ENCODE measurements around the gene SNX7. TPM values are rescaled to one million over a fixed set of nuclear protein-coding genes. Genes with fewer than 3 reads are reported as not detected.

Gene SNX7
- polyA plus RNA-seq, 1 experiment: 60.0 TPM

GRCh38 chr1:98702976-98703375, 41.5 kb downstream of the SNX7 start:
- POLR2A ChIA-PET: no interaction called here
- Histone ChIP-seq H3K27ac (ENCODE audit: low read depth, low read length) (no peak overlapping the region), H3K27me3 (ENCODE audit: control insufficient read depth, insufficient read depth, low read length) (no peaks in the 10 kb centered on the region), H3K4me3 (ENCODE audit: low read depth, low read length) (no peak overlapping the region), H3K9me3 (ENCODE audit: control insufficient read depth, insufficient read depth, low read length) (no peaks in the 10 kb centered on the region)
- peak; percentile 16 for DNase-seq (ENCODE audit: low read depth, low spot score)
- no peak for TF ChIP-seq CTCF (IDR thresholded peaks at IDR 0.05; ENCODE audit: low read depth, low read length)
- CTCF ChIA-PET: no interaction called here

GRCh38 chr1:98704474-98704873, 43.0 kb downstream of the SNX7 start:
- no peak for DNase-seq (ENCODE audit: low read depth, low spot score)
- H3K27ac ChIP-seq (ENCODE audit: low read depth, low read length): no peak overlapping the region
- CTCF ChIA-PET: no interaction called here
- no peak overlapping the region for H3K4me3 ChIP-seq (ENCODE audit: low read depth, low read length)
- no peak for TF ChIP-seq CTCF (IDR thresholded peaks at IDR 0.05; ENCODE audit: low read depth, low read length)
- H3K9me3 ChIP-seq (ENCODE audit: control insufficient read depth, insufficient read depth, low read length): no peaks in the 10 kb centered on the region
- no peaks in the 10 kb centered on the region for H3K27me3 ChIP-seq (ENCODE audit: control insufficient read depth, insufficient read depth, low read length)
- POLR2A ChIA-PET: no interaction called here

GRCh38 chr1:98704971-98705370, 43.5 kb downstream of the SNX7 start:
- ChIA-PET CTCF (interaction anchor here (1.0 kb wide), 1 partner anchor 44 kb away, joined by 5 read pairs; no protein-coding TSS in a partner anchor), POLR2A (interaction anchor here (0.7 kb wide), 1 partner anchor 44 kb away, joined by 3 read pairs; no protein-coding TSS in a partner anchor)
- no peak overlapping the region for H3K4me3 ChIP-seq (ENCODE audit: low read depth, low read length)
- no peak overlapping the region for H3K27ac ChIP-seq (ENCODE audit: low read depth, low read length)
- DNase-seq (ENCODE audit: low read depth, low spot score): no peak
- TF ChIP-seq CTCF (IDR thresholded peaks at IDR 0.05; ENCODE audit: low read depth, low read length): no peak
- no peaks in the 10 kb centered on the region for H3K27me3 ChIP-seq (ENCODE audit: control insufficient read depth, insufficient read depth, low read length)
- H3K9me3 ChIP-seq (ENCODE audit: control insufficient read depth, insufficient read depth, low read length): no peaks in the 10 kb centered on the region

GRCh38 chr1:98705591-98705990, 44.1 kb downstream of the SNX7 start:
- Histone ChIP-seq H3K27ac (ENCODE audit: low read depth, low read length) (no peak overlapping the region), H3K9me3 (ENCODE audit: control insufficient read depth, insufficient read depth, low read length) (no peaks in the 10 kb centered on the region), H3K4me3 (ENCODE audit: low read depth, low read length) (no peak overlapping the region), H3K27me3 (ENCODE audit: control insufficient read depth, insufficient read depth, low read length) (no peaks in the 10 kb centered on the region)
- no peak for DNase-seq (ENCODE audit: low read depth, low spot score)
- TF ChIP-seq CTCF (IDR thresholded peaks at IDR 0.05; ENCODE audit: low read depth, low read length): no peak
- ChIA-PET POLR2A (no interaction called here), CTCF (interaction anchor here (1.0 kb wide), 1 partner anchor 44 kb away, joined by 5 read pairs; no protein-coding TSS in a partner anchor)

- no peak overlapping the region for H3K4me3 ChIP-seq (ENCODE audit: low read depth, low read length)
- no peak overlapping the region for H3K27ac ChIP-seq (ENCODE audit: low read depth, low read length)
- ChIA-PET CTCF (interaction anchor here (1.0 kb wide), 1 partner anchor 43 kb away, joined by 5 read pairs; no protein-coding TSS in a partner anchor), POLR2A (no interaction called here)
- TF ChIP-seq CTCF (IDR thresholded peaks at IDR 0.05; ENCODE audit: low read depth, low read length): no peak
- H3K27me3 ChIP-seq (ENCODE audit: control insufficient read depth, insufficient read depth, low read length): no peaks in the 10 kb centered on the region
- no peaks in the 10 kb centered on the region for H3K9me3 ChIP-seq (ENCODE audit: control insufficient read depth, insufficient read depth, low read length)
- DNase-seq (ENCODE audit: low read depth, low spot score): peak; percentile 20
These were observed 44.8 kb downstream of the SNX7 start for GRCh38 chr1:98706173-98706843.
